Neural cell (in vitro differentiated cells): ENCODE results near the gene NPC1.

ENCODE experiments used
- CTCF ChIP-seq: fragments of 450-650 bp; IDR thresholded peaks from 2 replicates; pipeline ENCODE4 v1.5.1; 2014; ENCODE audit warnings: antibody characterized with exemption, mild to moderate bottlenecking, moderate library complexity; ENCODE audit not compliant: poor library complexity, severe bottlenecking
- EP300 ChIP-seq: fragments of 450-650 bp; conservative IDR thresholded peaks from 2 replicates; pipeline ENCODE4 v1.6.1; 2014; ENCODE audit warnings: antibody characterized with exemption, mild to moderate bottlenecking, moderate library complexity; ENCODE audit not compliant: poor library complexity, severe bottlenecking
- EZH2 ChIP-seq: fragments of 200-600, 300-800 bp; shearing (Covaris generic), sonication (generic); IDR thresholded peaks from 2 replicates; pipeline ENCODE4 v1.6.1; 2014; ENCODE audit warnings: antibody characterized with exemption, low read length, borderline replicate concordance, mild to moderate bottlenecking; ENCODE audit not compliant: insufficient read depth, poor library complexity, severe bottlenecking
- MXI1 ChIP-seq: fragments of 450-650 bp; conservative IDR thresholded peaks from 2 replicates; pipeline ENCODE4 v1.6.1; 2014; ENCODE audit warnings: antibody characterized with exemption, mild to moderate bottlenecking; ENCODE audit not compliant: poor library complexity, severe bottlenecking
- POLR2AphosphoS5 ChIP-seq: IDR thresholded peaks from 2 replicates; pipeline ENCODE4 v1.6.1; 2012

- TF ChIP-seq CTCF (no peak), POLR2AphosphoS5 (no peak), MXI1 (no peak), EZH2 (no peak), EP300 (no peak)
Measured at GRCh38 chr18:23585897-23586248, 433 bp downstream of the NPC1 start.
